Choroid plexus epithelial cell (primary cell): Measurements from ENCODE around the gene ANO10.
"Not testable (repeated sequence)": the region's sequence is repeated elsewhere in the genome, so short reads cannot be mapped to it uniquely, and the experiment has no call there.

ENCODE experiments used
- DNase-seq: peaks from one replicate; pipeline ENCODE4 v3.0.0-alpha.2; 2010; ENCODE audit warnings: low read depth
- H3K4me3 ChIP-seq: 2 replicates; pipeline ENCODE4 v1.5.1; 2011; ENCODE audit warnings: low read depth, mild to moderate bottlenecking, control low read depth, low read length, moderate library complexity
- CTCF ChIP-seq: conservative IDR thresholded peaks from 2 replicates; pipeline ENCODE4 v1.5.1; 2011; ENCODE audit warnings: low read depth, mild to moderate bottlenecking, control low read depth, inconsistent platforms, low read length, moderate library complexity

Gene ANO10

GRCh38 chr3:43362183-43362582 is 259.6 kb downstream of the ANO10 start:
- DNase-seq, result no peak
- no peak for TF ChIP-seq CTCF
- no peak overlapping the region for H3K4me3 ChIP-seq

GRCh38 chr3:43361077-43361476 is 260.7 kb downstream of the ANO10 start:
- DNase-seq, result no peak
- no peak for TF ChIP-seq CTCF
- no peak overlapping the region for H3K4me3 ChIP-seq

GRCh38 chr3:43356033-43356432 is 265.8 kb downstream of the ANO10 start:
- H3K4me3 ChIP-seq, DNase-seq: not testable (repeated sequence)

GRCh38 chr3:43353923-43354670 is 267.7 kb downstream of the ANO10 start:
- no peak for TF ChIP-seq CTCF
- DNase-seq, result no peak

GRCh38 chr3:43353393-43353792 is 268.4 kb downstream of the ANO10 start:
- no peak overlapping the region for H3K4me3 ChIP-seq
- DNase-seq, result no peak
- TF ChIP-seq CTCF, result no peak

More at GRCh38 chr3:43353923-43354670, 267.7 kb downstream of the ANO10 start:
- no peak overlapping the region for H3K4me3 ChIP-seq

GRCh38 chr3:43349716-43350115 is 272.1 kb downstream of the ANO10 start:
- H3K4me3 ChIP-seq, result no peak overlapping the region
- DNase-seq, result peak; percentile 28
- no peak for TF ChIP-seq CTCF

- DNase-seq, result no peak
- no peak overlapping the region for H3K4me3 ChIP-seq
- TF ChIP-seq CTCF, result peak; percentile 25
Observed at GRCh38 chr3:43348852-43349574, 272.8 kb downstream of the ANO10 start.
